Trophoblast cell (in vitro differentiated cells and primary cell): ENCODE results near the gene ACTR3.

ENCODE experiments used
- DNase-seq, 2 donors: peaks; one replicate each; pipeline ENCODE4 v3.0.0-alpha.2; 2016
- H2AFZ ChIP-seq: 2 replicates; pipeline ENCODE4 v1.6.1; 2013; ENCODE audit warnings: low read length, moderate library complexity, mild to moderate bottlenecking; ENCODE audit not compliant: insufficient read depth, poor library complexity
- H2AK5ac ChIP-seq: 2 replicates; pipeline ENCODE4 v1.6.1; 2013; ENCODE audit warnings: mild to moderate bottlenecking, low read length
- H2BK120ac ChIP-seq: 2 replicates; pipeline ENCODE4 v1.6.1; 2013; ENCODE audit warnings: low read length, mild to moderate bottlenecking, moderate library complexity; ENCODE audit not compliant: insufficient read depth, poor library complexity
- H2BK12ac ChIP-seq: 2 replicates; pipeline ENCODE4 v1.6.1; 2013; ENCODE audit warnings: mild to moderate bottlenecking, low read length, moderate library complexity
- H2BK5ac ChIP-seq: 2 replicates; pipeline ENCODE4 v1.6.1; 2013; ENCODE audit warnings: low read length, low read depth, moderate library complexity, mild to moderate bottlenecking; ENCODE audit not compliant: poor library complexity
- H3K14ac ChIP-seq: 2 replicates; pipeline ENCODE4 v1.6.1; 2013; ENCODE audit warnings: mild to moderate bottlenecking, low read length
- H3K18ac ChIP-seq: 2 replicates; pipeline ENCODE4 v1.6.1; 2013; ENCODE audit warnings: mild to moderate bottlenecking, low read length
- H3K23ac ChIP-seq: 2 replicates; pipeline ENCODE4 v1.6.1; 2013; ENCODE audit warnings: low read length
- H3K27ac ChIP-seq: 2 replicates; pipeline ENCODE4 v1.5.1; 2013; ENCODE audit warnings: low read depth, mild to moderate bottlenecking, inconsistent platforms, low read length, moderate library complexity
- H3K27me3 ChIP-seq: 2 replicates; pipeline ENCODE4 v1.6.1; 2013; ENCODE audit warnings: inconsistent platforms, mild to moderate bottlenecking, low read length, moderate library complexity; ENCODE audit not compliant: insufficient read depth
- H3K36me3 ChIP-seq, 2 experiments: 1 replicate in 1 of 2; 2 replicates in 1 of 2; pipeline ENCODE4 v1.6.1; 2013; ENCODE audit warnings: low read length in 2 of 2, mild to moderate bottlenecking in 2 of 2, moderate library complexity in 1 of 2; ENCODE audit not compliant: insufficient read depth in 2 of 2, control insufficient read depth in 1 of 2
- H3K4ac ChIP-seq: 2 replicates; pipeline ENCODE4 v1.6.1; 2013; ENCODE audit warnings: low read depth, mild to moderate bottlenecking, low read length, moderate library complexity
- H3K4me1 ChIP-seq, 2 experiments: 1 replicate in 1 of 2; 2 replicates in 1 of 2; pipeline ENCODE4 v1.6.1; 2013; ENCODE audit warnings: low read length in 2 of 2, mild to moderate bottlenecking in 2 of 2, moderate library complexity in 1 of 2; ENCODE audit not compliant: insufficient read depth in 2 of 2, control insufficient read depth in 1 of 2
- H3K4me2 ChIP-seq: 2 replicates; pipeline ENCODE4 v1.6.1; 2013; ENCODE audit warnings: inconsistent platforms, mild to moderate bottlenecking, low read length, moderate library complexity
- H3K4me3 ChIP-seq: 2 replicates; pipeline ENCODE4 v1.5.1; 2013; ENCODE audit warnings: mild to moderate bottlenecking, low read depth, low read length, inconsistent platforms
- H3K79me1 ChIP-seq: one replicate; pipeline ENCODE4 v1.6.1; 2013; ENCODE audit warnings: low read length
- H3K79me2 ChIP-seq: 2 replicates; pipeline ENCODE4 v1.6.1; 2013; ENCODE audit warnings: low read length, mild to moderate bottlenecking; ENCODE audit not compliant: control insufficient read depth, insufficient read depth, poor library complexity
- H3K9ac ChIP-seq: 2 replicates; pipeline ENCODE4 v1.6.1; 2013; ENCODE audit warnings: mild to moderate bottlenecking, low read length
- H3K9me3 ChIP-seq: 2 replicates; pipeline ENCODE4 v1.6.1; 2013; ENCODE audit warnings: low read depth, mild to moderate bottlenecking, control low read depth, inconsistent platforms, low read length; ENCODE audit not compliant: insufficient read depth
- H4K12ac ChIP-seq: 2 replicates; pipeline ENCODE4 v1.6.1; 2013; ENCODE audit warnings: low read depth, mild to moderate bottlenecking, low read length, moderate library complexity
- H4K8ac ChIP-seq: 2 replicates; pipeline ENCODE4 v1.6.1; 2013; ENCODE audit warnings: low read depth, mild to moderate bottlenecking, low read length, moderate library complexity
- H4K91ac ChIP-seq: one replicate; pipeline ENCODE4 v1.6.1; 2013; ENCODE audit warnings: low read depth, mild to moderate bottlenecking, low read length, moderate library complexity
- WGBS: extraction: QIAGEN DNeasy Blood & Tissue Kit; methylation state at CpG from one replicate; pipeline ENCODE4 v1.1.7; 2013; ENCODE audit warnings: missing lambda C conversion rate; ENCODE audit not compliant: insufficient read length, insufficient coverage; ENCODE audit errors: extremely low coverage; 5-methylcytosine and 5-hydroxymethylcytosine counted together

ACTR3 gene

GRCh38 chr2:113896791-113897190 is 6.9 kb downstream of the ACTR3 start:
- Histone ChIP-seq H3K27ac (no peak overlapping the region), H2BK5ac (no peak overlapping the region), H3K18ac (no peak overlapping the region), H3K79me1 (no peaks in the 10 kb centered on the region), H2BK12ac (no peak overlapping the region), H3K79me2 (peaks cover 15% of the 10 kb centered on the region), H3K4me1 (peaks cover 2 to 7% of the 10 kb centered on the region in 2 experiments), H2AK5ac (no peak overlapping the region), H3K9ac (no peak overlapping the region), H3K14ac (no peak overlapping the region), H2AFZ (no peak overlapping the region), H3K4me3 (no peak overlapping the region), H3K4ac (peak overlapping the region; percentile 99), H4K12ac (no peak overlapping the region), H3K36me3 (peaks cover 0 to 2% of the 10 kb centered on the region in 2 experiments), H3K9me3 (no peaks in the 10 kb centered on the region), H3K23ac (no peak overlapping the region), H4K91ac (no peak overlapping the region), H3K27me3 (no peaks in the 10 kb centered on the region), H3K4me2 (no peak overlapping the region), H2BK120ac (no peak overlapping the region), H4K8ac (no peak overlapping the region)
- WGBS = no CpG with 5 or more reads among the region's 2 CpGs
- DNase-seq = no peak

- no peaks in the 10 kb centered on the region for H3K9me3 ChIP-seq
- H2BK12ac ChIP-seq = no peak overlapping the region
- no peak overlapping the region for H4K91ac ChIP-seq
- H3K79me2 ChIP-seq = peaks cover 17% of the 10 kb centered on the region
- H2AK5ac ChIP-seq = no peak overlapping the region
- H3K36me3 ChIP-seq = peaks cover 0 to 2% of the 10 kb centered on the region in 2 experiments
- H2BK5ac ChIP-seq = no peak overlapping the region
- H3K4me3 ChIP-seq = no peak overlapping the region
- H3K27me3 ChIP-seq = no peaks in the 10 kb centered on the region
- no peak overlapping the region for H3K9ac ChIP-seq
- no peak overlapping the region for H3K4me2 ChIP-seq
- H3K23ac ChIP-seq = no peak overlapping the region
- no peak for DNase-seq
- no peak overlapping the region for H4K12ac ChIP-seq
- H3K4me1 ChIP-seq = peaks cover 2 to 7% of the 10 kb centered on the region in 2 experiments
- H3K79me1 ChIP-seq = no peaks in the 10 kb centered on the region
- no peak overlapping the region for H2BK120ac ChIP-seq
- H3K27ac ChIP-seq = no peak overlapping the region
- H2AFZ ChIP-seq = no peak overlapping the region
- H4K8ac ChIP-seq = no peak overlapping the region
- no peak overlapping the region for H3K18ac ChIP-seq
- H3K4ac ChIP-seq = no peak overlapping the region
- H3K14ac ChIP-seq = no peak overlapping the region
Observed at GRCh38 chr2:113898081-113898480, 8.2 kb downstream of the ACTR3 start.

DNA sequence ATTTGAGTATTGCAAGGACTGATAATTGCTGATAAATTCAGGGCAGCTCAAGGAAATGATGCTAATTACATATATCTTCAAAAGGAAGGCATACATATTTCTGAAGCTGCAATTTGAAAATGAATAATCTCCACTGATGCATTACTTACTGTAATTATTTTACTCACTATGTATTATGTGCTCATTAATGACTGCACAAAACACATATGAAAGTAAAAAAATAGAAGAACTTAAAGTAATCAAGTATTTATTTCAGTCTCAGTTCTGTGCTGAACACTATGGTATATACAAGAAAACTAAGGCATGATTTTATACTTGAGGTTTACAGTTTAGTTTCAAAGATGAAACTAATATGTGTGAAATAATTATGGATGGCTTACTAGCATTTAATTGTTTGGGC is 9.3 kb downstream of the ACTR3 start:
- no peaks in the 10 kb centered on the region for H3K9me3 ChIP-seq
- H2BK5ac ChIP-seq = no peak overlapping the region
- no peak overlapping the region for H3K4me3 ChIP-seq
- H3K79me1 ChIP-seq = no peaks in the 10 kb centered on the region
- H3K4me2 ChIP-seq = no peak overlapping the region
- H3K27ac ChIP-seq = no peak overlapping the region
- no peaks in the 10 kb centered on the region for H3K27me3 ChIP-seq
- H3K4ac ChIP-seq = no peak overlapping the region
- H2BK120ac ChIP-seq = no peak overlapping the region
- H3K18ac ChIP-seq = no peak overlapping the region
- no peak overlapping the region for H4K91ac ChIP-seq
- H2BK12ac ChIP-seq = no peak overlapping the region
- H2AFZ ChIP-seq = no peak overlapping the region
- peaks cover 2 to 4% of the 10 kb centered on the region in 2 experiments for H3K4me1 ChIP-seq
- no peak for DNase-seq
- no peak overlapping the region for H3K9ac ChIP-seq
- no peak overlapping the region for H4K12ac ChIP-seq
- no peak overlapping the region for H2AK5ac ChIP-seq
- H4K8ac ChIP-seq = no peak overlapping the region
- no peak overlapping the region for H3K23ac ChIP-seq
- peaks cover 22% of the 10 kb centered on the region for H3K79me2 ChIP-seq
- H3K14ac ChIP-seq = no peak overlapping the region
- H3K36me3 ChIP-seq = peaks cover 0 to 2% of the 10 kb centered on the region in 2 experiments

- Histone ChIP-seq H3K23ac (no peak overlapping the region), H3K14ac (no peak overlapping the region), H2BK12ac (no peak overlapping the region), H3K4me2 (no peak overlapping the region), H4K8ac (no peak overlapping the region), H3K4ac (peak overlapping the region; percentile 91), H4K91ac (no peak overlapping the region), H3K36me3 (peaks cover 0 to 5% of the 10 kb centered on the region in 2 experiments), H3K4me1 (no peaks in the 10 kb centered on the region), H3K79me2 (peaks cover 16% of the 10 kb centered on the region), H2BK120ac (no peak overlapping the region), H3K18ac (no peak overlapping the region), H3K9me3 (no peaks in the 10 kb centered on the region), H3K27me3 (no peaks in the 10 kb centered on the region), H4K12ac (no peak overlapping the region), H3K9ac (no peak overlapping the region), H3K79me1 (no peaks in the 10 kb centered on the region), H2AFZ (no peak overlapping the region), H3K27ac (no peak overlapping the region), H2BK5ac (no peak overlapping the region), H2AK5ac (no peak overlapping the region), H3K4me3 (no peak overlapping the region)
- no peak for DNase-seq
- WGBS = no CpG with 5 or more reads among the region's 2 CpGs
Observed at GRCh38 chr2:113901943-113902342, 12.1 kb downstream of the ACTR3 start.
